DND-41 (cell line): ENCODE results near the gene WDR45B.
"Not testable (repeated sequence)": the region's sequence is repeated elsewhere in the genome, so short reads cannot be mapped to it uniquely, and the experiment has no call there.

Experiments used
- ATAC-seq: fragments of 200-7000 bp; cut with Tn5 transposase; 3 replicates; pipeline ENCODE4 v1.9.1; 2021; ENCODE audit warnings: low read depth; ENCODE audit not compliant: insufficient read depth
- DNase-seq: peaks from one replicate; pipeline ENCODE4 v3.0.0-alpha.2; 2020
- H2AFZ ChIP-seq: 2 replicates; pipeline ENCODE4 v1.6.0; 2012; ENCODE audit warnings: low read depth, low read length
- H3K27ac ChIP-seq: 2 replicates; pipeline ENCODE4 v1.5.1; 2012; ENCODE audit warnings: low read length, inconsistent platforms
- H3K27me3 ChIP-seq: fragments of 200-600 bp; sonication (generic); 2 replicates; pipeline ENCODE4 v1.6.0; 2012; ENCODE audit warnings: low read length, mild to moderate bottlenecking, inconsistent platforms; ENCODE audit not compliant: insufficient read depth, poor library complexity
- H3K36me3 ChIP-seq: 2 replicates; pipeline ENCODE4 v1.5.1; 2012; ENCODE audit warnings: low read length, inconsistent platforms; ENCODE audit not compliant: insufficient read depth
- H3K4me1 ChIP-seq: 2 replicates; pipeline ENCODE4 v1.5.1; 2012; ENCODE audit warnings: mild to moderate bottlenecking, low read length; ENCODE audit not compliant: insufficient read depth
- H3K4me2 ChIP-seq: 2 replicates; pipeline ENCODE4 v1.6.0; 2012; ENCODE audit warnings: mild to moderate bottlenecking, moderate library complexity, low read length, inconsistent platforms; ENCODE audit not compliant: insufficient read depth
- H3K4me3 ChIP-seq, 2 experiments: fragments of 200-600 bp in 1 of 2; shearing (Covaris generic) in 1 of 2; 2 replicates each; pipeline ENCODE4 v1.5.1; 2012 to 2016; ENCODE audit warnings: inconsistent platforms in 2 of 2, low read length in 2 of 2, mild to moderate bottlenecking in 2 of 2, low read depth in 1 of 2, moderate library complexity in 1 of 2
- H3K79me2 ChIP-seq: 2 replicates; pipeline ENCODE4 v1.6.0; 2012; ENCODE audit warnings: low read length, inconsistent platforms; ENCODE audit not compliant: insufficient read depth
- H3K9ac ChIP-seq: 2 replicates; pipeline ENCODE4 v1.6.0; 2012; ENCODE audit warnings: low read depth, mild to moderate bottlenecking, inconsistent platforms, low read length, moderate library complexity
- H3K9me3 ChIP-seq: 2 replicates; pipeline ENCODE4 v1.5.1; 2012; ENCODE audit warnings: low read length, moderate library complexity, mild to moderate bottlenecking, inconsistent platforms; ENCODE audit not compliant: insufficient read depth, severe bottlenecking
- H4K20me1 ChIP-seq: 2 replicates; pipeline ENCODE4 v1.6.0; 2012; ENCODE audit warnings: low read length; ENCODE audit not compliant: insufficient read depth
- CTCF ChIP-seq: IDR thresholded peaks from 2 replicates; pipeline ENCODE4 v1.5.1; 2012; ENCODE audit warnings: borderline replicate concordance, low read length, moderate library complexity, mild to moderate bottlenecking; ENCODE audit not compliant: poor library complexity, severe bottlenecking; ENCODE audit errors: extremely low read depth
- EZH2 ChIP-seq: IDR thresholded peaks from 3 replicates; pipeline ENCODE4 v1.6.1; 2012; ENCODE audit warnings: borderline replicate concordance, low read depth, mild to moderate bottlenecking, moderate library complexity, low read length, inconsistent platforms; ENCODE audit not compliant: severe bottlenecking

The WDR45B gene

GRCh38 chr17:82657926-82658325, 9.7 kb upstream of the WDR45B start:
- no peak overlapping the region for H2AFZ ChIP-seq
- no peak for TF ChIP-seq EZH2
- no peak for TF ChIP-seq CTCF
- peaks cover 11% of the 10 kb centered on the region for H3K36me3 ChIP-seq
- no peaks in the 10 kb centered on the region for H4K20me1 ChIP-seq
- no peak overlapping the region for H3K9ac ChIP-seq
- no peaks in the 10 kb centered on the region for H3K27me3 ChIP-seq
- no peaks in the 10 kb centered on the region for H3K79me2 ChIP-seq
- H3K4me2 ChIP-seq: no peak overlapping the region
- H3K4me1 ChIP-seq: no peaks in the 10 kb centered on the region
- DNase-seq (no peak), ATAC-seq (no peak)
- no peaks in the 10 kb centered on the region for H3K9me3 ChIP-seq
- no peak overlapping the region for H3K4me3 ChIP-seq
- no peak overlapping the region for H3K27ac ChIP-seq

GRCh38 chr17:82656266-82656665, 8.0 kb upstream of the WDR45B start:
- H3K79me2 ChIP-seq: no peaks in the 10 kb centered on the region
- H3K27ac ChIP-seq: no peak overlapping the region
- H3K27me3 ChIP-seq: no peaks in the 10 kb centered on the region
- ATAC-seq (no peak), DNase-seq (no peak)
- no peak overlapping the region for H3K4me2 ChIP-seq
- no peaks in the 10 kb centered on the region for H3K9me3 ChIP-seq
- H4K20me1 ChIP-seq: no peaks in the 10 kb centered on the region
- no peaks in the 10 kb centered on the region for H3K4me1 ChIP-seq
- no peak overlapping the region for H2AFZ ChIP-seq
- H3K36me3 ChIP-seq: peaks cover 11% of the 10 kb centered on the region
- no peak overlapping the region for H3K9ac ChIP-seq
- TF ChIP-seq CTCF (no peak), EZH2 (no peak)
- H3K4me3 ChIP-seq: no peak overlapping the region

- ATAC-seq: no peak
- Histone ChIP-seq H3K27ac (no peak overlapping the region), H2AFZ (no peak overlapping the region), H3K36me3 (peaks cover 9% of the 10 kb centered on the region), H3K79me2 (no peaks in the 10 kb centered on the region), H3K4me1 (no peaks in the 10 kb centered on the region), H3K9ac (no peak overlapping the region), H4K20me1 (no peaks in the 10 kb centered on the region), H3K27me3 (no peaks in the 10 kb centered on the region), H3K9me3 (no peaks in the 10 kb centered on the region), H3K4me3 (no peak overlapping the region), H3K4me2 (no peak overlapping the region)
- DNase-seq: no peak
- TF ChIP-seq CTCF (no peak), EZH2 (no peak)
Measured at GRCh38 chr17:82655523-82655922, 7.3 kb upstream of the WDR45B start.

- ATAC-seq (no peak), DNase-seq (no peak)
- H2AFZ ChIP-seq: no peak overlapping the region
- H4K20me1 ChIP-seq: no peaks in the 10 kb centered on the region
- TF ChIP-seq EZH2 (no peak), CTCF (no peak)
- no peaks in the 10 kb centered on the region for H3K79me2 ChIP-seq
- no peak overlapping the region for H3K9ac ChIP-seq
- no peaks in the 10 kb centered on the region for H3K9me3 ChIP-seq
- no peaks in the 10 kb centered on the region for H3K27me3 ChIP-seq
- H3K4me2 ChIP-seq: no peak overlapping the region
- no peaks in the 10 kb centered on the region for H3K4me1 ChIP-seq
- peaks cover 4% of the 10 kb centered on the region; the same call in 1 of the 2 replicates for H3K36me3 ChIP-seq
- H3K4me3 ChIP-seq: no peak overlapping the region
- H3K27ac ChIP-seq: no peak overlapping the region
Measured at GRCh38 chr17:82655038-82655479, 6.8 kb upstream of the WDR45B start.

GRCh38 chr17:82654611-82655010, 6.4 kb upstream of the WDR45B start:
- H3K4me1 ChIP-seq, H3K4me3 ChIP-seq, H3K9ac ChIP-seq, H3K4me2 ChIP-seq, H4K20me1 ChIP-seq, ATAC-seq, DNase-seq, H2AFZ ChIP-seq, H3K36me3 ChIP-seq, H3K79me2 ChIP-seq, H3K9me3 ChIP-seq, H3K27me3 ChIP-seq, H3K27ac ChIP-seq: not testable (repeated sequence)
